Gastrocnemius medialis (tissue), 4 donors: ENCODE measurements around the gene SMC4.

Source experiments
- CTCF ChIP-seq, 5 experiments: fragments of 450-650 bp in 3 of 5; fragments of 200-600 bp in 2 of 5; sonication (generic) in 2 of 5; IDR thresholded peaks in 4 of 5; conservative IDR thresholded peaks in 1 of 5; 1 replicate in 4 of 5; 2 replicates in 1 of 5; pipeline ENCODE4 v1.5.1; 2016 to 2019; ENCODE audit warnings: antibody characterized with exemption in 5 of 5, mild to moderate bottlenecking in 3 of 5, moderate library complexity in 3 of 5
- POLR2A ChIP-seq, 2 donors: fragments of 450-650 bp; IDR thresholded peaks; one replicate each; pipeline ENCODE4 v1.6.1; 2017; ENCODE audit warnings: antibody characterized with exemption in 2 of 2, mild to moderate bottlenecking in 2 of 2, moderate library complexity in 2 of 2

GRCh38 chr3:160474416-160474838, 75.0 kb downstream of the SMC4 start:
- TF ChIP-seq CTCF (IDR thresholded peaks at IDR 0.05 in 4 of 5, conservative IDR thresholded peaks at IDR 0.05 in 1 of 5) = no peak
- no peak for TF ChIP-seq POLR2A (IDR thresholded peaks at IDR 0.05)
